Ishikawa (cell line): ENCODE measurements around the gene SLC6A6.

ENCODE experiments used
- CEBPB ChIP-seq: IDR thresholded peaks from 2 replicates; pipeline ENCODE4 v1.6.1; 2012
- CREB1 ChIP-seq: IDR thresholded peaks from 2 replicates; pipeline ENCODE4 v1.6.1; 2012; ENCODE audit warnings: low read depth
- EGR1 ChIP-seq: IDR thresholded peaks from 2 replicates; pipeline ENCODE4 v1.6.1; 2012
- EP300 ChIP-seq: IDR thresholded peaks from 2 replicates; pipeline ENCODE4 v1.6.1; 2012; ENCODE audit warnings: borderline replicate concordance
- FOXM1 ChIP-seq: IDR thresholded peaks from 2 replicates; pipeline ENCODE4 v1.6.1; 2012; ENCODE audit warnings: low read depth, borderline replicate concordance
- NFIC ChIP-seq: IDR thresholded peaks from 2 replicates; pipeline ENCODE4 v1.6.1; 2012
- RAD21 ChIP-seq: IDR thresholded peaks from 2 replicates; pipeline ENCODE4 v1.6.1; 2012; ENCODE audit warnings: low read depth
- TAF1 ChIP-seq: IDR thresholded peaks from 2 replicates; pipeline ENCODE4 v1.6.1; 2012; ENCODE audit warnings: low read depth, mild to moderate bottlenecking
- TCF12 ChIP-seq: IDR thresholded peaks from 2 replicates; pipeline ENCODE4 v1.6.1; 2012; ENCODE audit warnings: low read depth
- TEAD4 ChIP-seq: IDR thresholded peaks from 2 replicates; pipeline ENCODE4 v1.6.1; 2012
- YY1 ChIP-seq: IDR thresholded peaks from 2 replicates; pipeline ENCODE4 v1.6.1; 2012; ENCODE audit warnings: low read depth
- ZBTB7A ChIP-seq: IDR thresholded peaks from 2 replicates; pipeline ENCODE4 v1.6.1; 2012; ENCODE audit warnings: low read depth
- TF ChIP-seq, protein P1 (sequence below): IDR thresholded peaks from 2 replicates; pipeline ENCODE4 v1.6.1; 2012
- TF ChIP-seq, protein P2 (sequence below): IDR thresholded peaks from 2 replicates; pipeline ENCODE4 v1.6.1; 2012; ENCODE audit warnings: low read depth, mild to moderate bottlenecking
- TF ChIP-seq, protein P3 (sequence below): IDR thresholded peaks from 2 replicates; pipeline ENCODE4 v1.6.1; 2012

Gene SLC6A6

DNA sequence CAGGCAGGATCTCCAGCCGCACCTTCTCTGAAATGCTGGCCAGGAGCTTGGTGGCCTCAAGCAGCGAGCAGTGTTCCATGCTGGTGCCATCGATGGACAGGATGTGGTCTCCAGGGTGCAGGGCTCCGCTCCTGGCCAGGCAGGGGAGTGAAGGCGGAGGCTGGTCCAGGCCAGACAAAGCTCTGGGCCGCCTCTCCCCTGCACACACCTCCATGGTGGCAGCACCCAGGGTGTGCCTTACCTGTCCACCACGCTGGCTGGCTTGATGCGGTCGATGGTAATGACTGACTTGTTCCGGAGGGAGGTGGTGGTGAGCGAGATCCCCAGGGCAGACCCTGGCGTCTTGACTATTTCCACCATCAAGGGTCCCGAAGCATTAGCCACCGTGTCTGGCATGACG lies 117.7 kb downstream of the SLC6A6 start:
- TF ChIP-seq ZBTB7A: no peak
- no peak for TF ChIP-seq CREB1
- no peak for TF ChIP-seq YY1
- TF ChIP-seq TCF12: no peak
- no peak for TF ChIP-seq TAF1
- TF ChIP-seq EP300: no peak
- TF ChIP-seq, protein P1, sequence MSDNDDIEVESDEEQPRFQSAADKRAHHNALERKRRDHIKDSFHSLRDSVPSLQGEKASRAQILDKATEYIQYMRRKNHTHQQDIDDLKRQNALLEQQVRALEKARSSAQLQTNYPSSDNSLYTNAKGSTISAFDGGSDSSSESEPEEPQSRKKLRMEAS: no peak
- no peak for TF ChIP-seq FOXM1
- TF ChIP-seq, protein P2, sequence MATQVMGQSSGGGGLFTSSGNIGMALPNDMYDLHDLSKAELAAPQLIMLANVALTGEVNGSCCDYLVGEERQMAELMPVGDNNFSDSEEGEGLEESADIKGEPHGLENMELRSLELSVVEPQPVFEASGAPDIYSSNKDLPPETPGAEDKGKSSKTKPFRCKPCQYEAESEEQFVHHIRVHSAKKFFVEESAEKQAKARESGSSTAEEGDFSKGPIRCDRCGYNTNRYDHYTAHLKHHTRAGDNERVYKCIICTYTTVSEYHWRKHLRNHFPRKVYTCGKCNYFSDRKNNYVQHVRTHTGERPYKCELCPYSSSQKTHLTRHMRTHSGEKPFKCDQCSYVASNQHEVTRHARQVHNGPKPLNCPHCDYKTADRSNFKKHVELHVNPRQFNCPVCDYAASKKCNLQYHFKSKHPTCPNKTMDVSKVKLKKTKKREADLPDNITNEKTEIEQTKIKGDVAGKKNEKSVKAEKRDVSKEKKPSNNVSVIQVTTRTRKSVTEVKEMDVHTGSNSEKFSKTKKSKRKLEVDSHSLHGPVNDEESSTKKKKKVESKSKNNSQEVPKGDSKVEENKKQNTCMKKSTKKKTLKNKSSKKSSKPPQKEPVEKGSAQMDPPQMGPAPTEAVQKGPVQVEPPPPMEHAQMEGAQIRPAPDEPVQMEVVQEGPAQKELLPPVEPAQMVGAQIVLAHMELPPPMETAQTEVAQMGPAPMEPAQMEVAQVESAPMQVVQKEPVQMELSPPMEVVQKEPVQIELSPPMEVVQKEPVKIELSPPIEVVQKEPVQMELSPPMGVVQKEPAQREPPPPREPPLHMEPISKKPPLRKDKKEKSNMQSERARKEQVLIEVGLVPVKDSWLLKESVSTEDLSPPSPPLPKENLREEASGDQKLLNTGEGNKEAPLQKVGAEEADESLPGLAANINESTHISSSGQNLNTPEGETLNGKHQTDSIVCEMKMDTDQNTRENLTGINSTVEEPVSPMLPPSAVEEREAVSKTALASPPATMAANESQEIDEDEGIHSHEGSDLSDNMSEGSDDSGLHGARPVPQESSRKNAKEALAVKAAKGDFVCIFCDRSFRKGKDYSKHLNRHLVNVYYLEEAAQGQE: no peak
- no peak for TF ChIP-seq TEAD4
- TF ChIP-seq, protein P3, sequence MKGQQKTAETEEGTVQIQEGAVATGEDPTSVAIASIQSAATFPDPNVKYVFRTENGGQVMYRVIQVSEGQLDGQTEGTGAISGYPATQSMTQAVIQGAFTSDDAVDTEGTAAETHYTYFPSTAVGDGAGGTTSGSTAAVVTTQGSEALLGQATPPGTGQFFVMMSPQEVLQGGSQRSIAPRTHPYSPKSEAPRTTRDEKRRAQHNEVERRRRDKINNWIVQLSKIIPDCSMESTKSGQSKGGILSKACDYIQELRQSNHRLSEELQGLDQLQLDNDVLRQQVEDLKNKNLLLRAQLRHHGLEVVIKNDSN: no peak
- TF ChIP-seq CEBPB: no peak
- no peak for TF ChIP-seq NFIC
- TF ChIP-seq RAD21: no peak
- no peak for TF ChIP-seq EGR1

DNA sequence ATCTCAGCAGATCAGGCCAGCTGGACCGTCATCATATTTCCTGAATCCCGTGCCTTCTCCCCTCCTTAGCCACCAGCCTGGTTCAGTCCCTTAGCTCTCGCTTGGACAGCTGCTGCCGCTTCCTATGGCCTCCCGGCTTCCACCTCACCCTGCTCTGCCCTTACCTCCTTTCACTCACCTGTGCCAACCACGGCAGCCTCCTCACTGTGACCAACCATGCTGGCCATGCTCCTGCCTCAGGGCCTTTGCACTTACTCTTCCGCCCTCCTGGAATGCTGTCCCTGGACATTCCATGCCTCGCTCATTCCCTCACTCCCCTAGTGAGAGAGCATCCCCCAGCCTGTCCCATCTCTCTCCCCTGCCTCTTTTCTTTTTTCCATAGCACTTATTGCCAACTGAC lies 118.6 kb downstream of the SLC6A6 start:
- TF ChIP-seq FOXM1 (no peak), CREB1 (no peak), CEBPB (no peak)

DNA sequence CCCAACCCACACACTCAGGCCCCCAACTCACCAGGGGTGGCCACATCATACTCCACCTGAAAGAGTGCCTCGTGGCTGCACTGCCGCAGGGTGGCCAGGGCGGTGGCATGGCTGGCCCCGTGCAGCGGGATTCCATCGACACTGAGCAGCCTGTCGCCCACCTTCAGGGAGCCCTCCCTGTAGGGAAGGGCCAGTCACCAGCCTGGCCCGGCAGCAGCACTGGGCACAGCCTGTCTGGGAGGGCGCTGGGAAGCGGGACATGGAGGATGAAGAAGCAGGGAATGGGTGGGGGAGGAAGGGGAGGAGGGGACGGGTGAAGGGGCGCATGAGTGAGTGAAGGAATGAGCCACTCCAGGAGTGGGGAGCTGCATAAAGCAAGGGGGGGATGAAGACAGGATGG lies 119.2 kb downstream of the SLC6A6 start:
- TF ChIP-seq, protein P3: no peak
- TF ChIP-seq TAF1 (no peak), EGR1 (no peak), TCF12 (no peak), EP300 (no peak), TEAD4 (no peak), NFIC (no peak), FOXM1 (no peak), CEBPB (no peak), RAD21 (no peak), ZBTB7A (no peak), YY1 (no peak), CREB1 (no peak)
- TF ChIP-seq, protein P1: no peak
- TF ChIP-seq, protein P2: no peak

DNA sequence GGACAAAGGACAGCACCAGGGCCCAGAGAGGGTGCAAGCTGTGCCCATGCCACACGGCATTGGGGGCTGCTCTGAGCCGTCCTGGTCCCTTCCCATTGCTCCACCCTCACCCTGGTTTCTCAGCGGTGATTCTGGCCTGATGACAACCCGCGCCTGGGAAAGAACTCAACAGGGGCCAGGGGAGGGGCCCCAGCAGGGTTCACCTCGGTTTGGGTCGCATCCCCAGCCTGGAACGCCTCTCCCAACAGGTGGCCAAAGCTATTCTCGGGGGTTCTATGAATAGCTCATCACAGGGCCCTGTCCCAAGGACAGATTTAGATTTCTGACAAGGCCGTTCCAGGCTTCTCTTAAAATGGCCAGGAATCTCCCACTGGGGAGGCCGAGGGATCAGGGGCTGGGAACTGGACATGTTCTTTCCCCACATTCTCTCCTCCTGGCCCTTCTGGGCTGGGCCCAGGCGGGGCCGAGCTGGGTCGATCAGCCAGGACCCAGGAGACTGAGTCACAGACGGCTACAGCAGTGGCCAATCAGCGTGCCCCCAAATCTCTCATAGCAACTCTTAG lies 119.8 kb downstream of the SLC6A6 start:
- no peak for TF ChIP-seq TAF1

DNA sequence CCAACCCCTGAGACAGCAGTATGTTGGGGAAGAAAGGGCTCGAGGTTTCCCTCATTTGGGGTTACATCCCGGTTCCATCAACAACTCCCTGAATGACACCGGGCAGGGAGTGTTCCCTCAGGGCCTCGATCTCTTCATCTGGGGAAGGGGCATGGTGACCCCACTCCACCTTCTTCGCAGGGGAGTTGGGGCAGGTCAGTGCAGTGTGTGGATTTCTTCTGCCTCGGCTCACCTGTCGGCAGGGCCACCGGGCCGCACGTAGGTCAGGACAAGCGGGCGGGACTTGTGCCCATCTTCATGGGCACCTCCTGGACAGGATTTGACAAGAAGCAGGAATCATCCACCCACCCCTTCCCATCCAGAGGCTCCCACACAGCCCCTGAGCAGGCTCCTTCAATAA lies 120.4 kb downstream of the SLC6A6 start:
- TF ChIP-seq, protein P2: no peak
- TF ChIP-seq ZBTB7A (no peak), EGR1 (no peak), TCF12 (no peak), CREB1 (no peak), FOXM1 (no peak), TEAD4 (no peak), YY1 (no peak), CEBPB (no peak), EP300 (no peak), TAF1 (no peak)
- TF ChIP-seq, protein P3: no peak
